Esophagus muscularis mucosa (tissue), 4 donors: ENCODE results near the gene THOC2. TPM values are rescaled to one million over a fixed set of nuclear protein-coding genes. Genes with fewer than 3 reads are reported as not detected.

Source experiments
- DNase-seq: peaks from one replicate; pipeline ENCODE4 v3.0.0-alpha.2; 2017; ENCODE audit errors: extremely low spot score
- H3K27ac ChIP-seq, 4 donors: fragments of 200-600 bp; sonication (generic); replicated peaks in 1 of 4; 1 replicate in 3 of 4; 2 replicates in 1 of 4; pipeline ENCODE4 v1.5.1; 2016 to 2019; ENCODE audit warnings: mild to moderate bottlenecking in 1 of 4
- H3K27me3 ChIP-seq, 4 donors: fragments of 200-600 bp; sonication (generic); one replicate each; pipeline versions ENCODE4 v1.5.1 to v1.6.0; 2016 to 2019
- H3K36me3 ChIP-seq, 4 donors: fragments of 200-600 bp; sonication (generic); one replicate each; pipeline ENCODE4 v1.5.1; 2016 to 2019
- H3K4me1 ChIP-seq, 4 donors: fragments of 200-600 bp; sonication (generic); one replicate each; pipeline ENCODE4 v1.5.1; 2016 to 2019
- H3K4me3 ChIP-seq, 4 donors: fragments of 200-600 bp; sonication (generic); 1 replicate in 2 of 4; 2 replicates in 2 of 4; pipeline ENCODE4 v1.5.1; 2016 to 2019; ENCODE audit warnings: mild to moderate bottlenecking in 4 of 4, moderate library complexity in 1 of 4
- H3K9me3 ChIP-seq, 4 donors: fragments of 200-600 bp; sonication (generic); 1 replicate in 3 of 4; 2 replicates in 1 of 4; pipeline ENCODE4 v1.5.1; 2016 to 2019
- CTCF ChIP-seq, 3 experiments: fragments of 200-600 bp in 2 of 3; fragments of 450-650 bp in 1 of 3; sonication (generic) in 2 of 3; IDR thresholded peaks; one replicate each; pipeline ENCODE4 v1.5.1; 2017 to 2019; ENCODE audit warnings: antibody characterized with exemption in 3 of 3, mild to moderate bottlenecking in 2 of 3, moderate library complexity in 1 of 3
- EP300 ChIP-seq: sonication (generic); formaldehyde crosslinking; IDR thresholded peaks from one replicate; pipeline ENCODE4 v1.6.1; 2017; ENCODE audit warnings: antibody characterized with exemption
- POLR2A ChIP-seq: fragments of 450-650 bp; IDR thresholded peaks from one replicate; pipeline ENCODE4 v1.6.1; 2017; ENCODE audit warnings: antibody characterized with exemption, moderate library complexity, mild to moderate bottlenecking, low read depth
- POLR2AphosphoS5 ChIP-seq, 2 donors: sonication (generic); formaldehyde crosslinking; IDR thresholded peaks; one replicate each; pipeline ENCODE4 v1.6.1; 2017; ENCODE audit warnings: antibody characterized with exemption in 2 of 2
- WGBS: methylation state at CpG from one replicate; pipeline ENCODE4 v1.1.5; 2018; 5-methylcytosine and 5-hydroxymethylcytosine counted together
- intact Hi-C: fragments of 100-400 bp; cut with DNase I; formaldehyde crosslinking; loops from one replicate; pipeline ENCODE4 v1.15.1; 2023
- total RNA-seq, 4 donors: library from RNA; depleted of rRNA; stranded (reverse); fragments of >200 nt; gene quantifications; one replicate each; pipeline versions ENCODE4 v1.1.0 to v1.2.1, GENCODE V29; 2016

THOC2 gene
- total RNA-seq, 4 donors from 2014 or later: 98.1 to 110 (median 109) TPM

- H3K4me1 ChIP-seq: peaks cover 0 to 4% (median 0%) of the 10 kb centered on the region in 4 donors
- H3K27me3 ChIP-seq: no peaks in the 10 kb centered on the region
- peaks cover 0 to 34% (median 12%) of the 10 kb centered on the region in 4 donors for H3K36me3 ChIP-seq
- H3K4me3 ChIP-seq: no peak overlapping the region
- DNase-seq: no peak
- H3K9me3 ChIP-seq: no peaks in the 10 kb centered on the region
- TF ChIP-seq POLR2A (no peak), POLR2AphosphoS5 (IDR thresholded peaks at IDR 0.05) (no peak), EP300 (no peak), CTCF (IDR thresholded peaks at IDR 0.05) (no peak)
- H3K27ac ChIP-seq: no peak overlapping the region
- intact Hi-C loops: no loop called here
- 72% methylated on average over 5 of the region's 5 CpGs for WGBS
Measured at GRCh38 chrX:123603491-123603890, 129.4 kb downstream of the THOC2 start.

GRCh38 chrX:123601437-123601836 lies 131.4 kb downstream of the THOC2 start:
- Histone ChIP-seq H3K4me1 (peaks cover 0 to 8% (median 0%) of the 10 kb centered on the region in 4 donors), H3K4me3 (no peak overlapping the region), H3K36me3 (peaks cover 0 to 24% (median 7%) of the 10 kb centered on the region in 4 donors), H3K27me3 (no peaks in the 10 kb centered on the region), H3K27ac (no peak overlapping the region), H3K9me3 (no peaks in the 10 kb centered on the region)
- TF ChIP-seq POLR2A (no peak), CTCF (IDR thresholded peaks at IDR 0.05) (no peak), EP300 (no peak), POLR2AphosphoS5 (IDR thresholded peaks at IDR 0.05) (no peak)
- intact Hi-C loops: no loop called here
- WGBS: 78% methylated on average over 3 of the region's 3 CpGs
- no peak for DNase-seq

GRCh38 chrX:123600181-123600580 lies 132.7 kb downstream of the THOC2 start:
- Histone ChIP-seq H3K4me1 (peaks cover 0 to 8% (median 0%) of the 10 kb centered on the region in 4 donors), H3K9me3 (no peaks in the 10 kb centered on the region), H3K4me3 (no peak overlapping the region), H3K27ac (no peak overlapping the region), H3K27me3 (no peaks in the 10 kb centered on the region), H3K36me3 (peaks cover 0 to 20% (median 7%) of the 10 kb centered on the region in 4 donors)
- intact Hi-C loops: no loop called here
- 68% methylated on average over 2 of the region's 2 CpGs for WGBS
- no peak for TF ChIP-seq EP300
- no peak for TF ChIP-seq POLR2AphosphoS5 (IDR thresholded peaks at IDR 0.05)
- no peak for TF ChIP-seq CTCF (IDR thresholded peaks at IDR 0.05)
- TF ChIP-seq POLR2A: no peak
- no peak for DNase-seq

GRCh38 chrX:123590842-123591486 lies 141.9 kb downstream of the THOC2 start:
- no peaks in the 10 kb centered on the region for H3K36me3 ChIP-seq
- TF ChIP-seq POLR2A: no peak
- no peak for TF ChIP-seq CTCF (IDR thresholded peaks at IDR 0.05)
- TF ChIP-seq POLR2AphosphoS5 (IDR thresholded peaks at IDR 0.05): no peak
- no peak for TF ChIP-seq EP300
- no peak for DNase-seq
- intact Hi-C loops: no loop called here
- peaks cover 0 to 4% (median 0%) of the 10 kb centered on the region in 4 donors for H3K4me1 ChIP-seq
- H3K9me3 ChIP-seq: no peaks in the 10 kb centered on the region
- no peaks in the 10 kb centered on the region for H3K27me3 ChIP-seq
- 66% methylated on average over 6 of the region's 6 CpGs for WGBS
- H3K27ac ChIP-seq: no peak overlapping the region
- H3K4me3 ChIP-seq: no peak overlapping the region

GRCh38 chrX:123588723-123589122 lies 144.1 kb downstream of the THOC2 start:
- H3K4me3 ChIP-seq: no peak overlapping the region
- no peaks in the 10 kb centered on the region for H3K36me3 ChIP-seq
- no peak for DNase-seq
- intact Hi-C loops: no loop called here
- H3K4me1 ChIP-seq: peaks cover 0 to 4% (median 0%) of the 10 kb centered on the region in 4 donors
- TF ChIP-seq CTCF (IDR thresholded peaks at IDR 0.05) (no peak), POLR2A (no peak), POLR2AphosphoS5 (IDR thresholded peaks at IDR 0.05) (no peak), EP300 (no peak)
- 90% methylated on average over 3 of the region's 3 CpGs for WGBS
- no peaks in the 10 kb centered on the region for H3K27me3 ChIP-seq
- H3K27ac ChIP-seq: no peak overlapping the region
- H3K9me3 ChIP-seq: no peaks in the 10 kb centered on the region
